Activated CD8-positive, alpha-beta T cell treated with anti-CD3 and anti-CD28 coated beads for 36 hours (primary cell): ENCODE results near the gene CACNG6. TPM values are rescaled to one million over a fixed set of nuclear protein-coding genes. Genes with fewer than 3 reads are reported as not detected.

Experiments
- ATAC-seq: fragments of 200-7000 bp; cut with Tn5 transposase; one replicate; pipeline ENCODE4 v1.10.0; 2021; ENCODE audit warnings: mild to moderate bottlenecking, moderate library complexity
- CTCF ChIA-PET: fragments of 350-600 bp; sonication (Branson Sonifier 250); formaldehyde crosslinking; loops from one replicate; lab custom pipeline; 2021; ENCODE audit warnings: antibody characterized with exemption; lab: Charles Lee
- POLR2A ChIA-PET: fragments of 350-600 bp; sonication (Branson Sonifier 250); formaldehyde crosslinking; loops from one replicate; lab custom pipeline; 2021; ENCODE audit warnings: antibody characterized with exemption; lab: Charles Lee
- DNase-seq: peaks from one replicate; pipeline ENCODE4 v3.0.0-alpha.2; 2020
- H3K27ac Mint-ChIP-seq: one replicate; pipeline ENCODE4 v1.8.0; 2021; ENCODE audit warnings: mild to moderate bottlenecking, mixed read lengths
- H3K27me3 Mint-ChIP-seq: one replicate; pipeline ENCODE4 v1.8.0; 2021; ENCODE audit warnings: mixed read lengths
- H3K36me3 Mint-ChIP-seq: one replicate; pipeline ENCODE4 v1.8.0; 2021; ENCODE audit warnings: low read depth, mixed read lengths
- H3K4me1 Mint-ChIP-seq: one replicate; pipeline ENCODE4 v1.8.0; 2021; ENCODE audit warnings: low read depth, mixed read lengths
- H3K4me3 Mint-ChIP-seq: one replicate; pipeline ENCODE4 v1.8.0; 2021; ENCODE audit warnings: mild to moderate bottlenecking, moderate library complexity, mixed read lengths
- H3K9me3 Mint-ChIP-seq: one replicate; pipeline ENCODE4 v1.8.0; 2021; ENCODE audit warnings: mixed read lengths
- CTCF ChIP-seq: fragments of 200-600 bp; IDR thresholded peaks from one replicate; pipeline ENCODE4 v1.8.0; 2022; ENCODE audit warnings: antibody characterized with exemption, mild to moderate bottlenecking
- intact Hi-C: fragments of 100-400 bp; cut with micrococcal nuclease; formaldehyde crosslinking; loops from one replicate; pipeline ENCODE4 v1.10.0; 2022
- total RNA-seq, 2 experiments: library from RNA; stranded (reverse); gene quantifications; one replicate each; pipeline ENCODE4 v1.2.3, GENCODE V29; 2021

Gene CACNG6
- total RNA-seq, 2 experiments from 2014 or later, result not detected

DNA sequence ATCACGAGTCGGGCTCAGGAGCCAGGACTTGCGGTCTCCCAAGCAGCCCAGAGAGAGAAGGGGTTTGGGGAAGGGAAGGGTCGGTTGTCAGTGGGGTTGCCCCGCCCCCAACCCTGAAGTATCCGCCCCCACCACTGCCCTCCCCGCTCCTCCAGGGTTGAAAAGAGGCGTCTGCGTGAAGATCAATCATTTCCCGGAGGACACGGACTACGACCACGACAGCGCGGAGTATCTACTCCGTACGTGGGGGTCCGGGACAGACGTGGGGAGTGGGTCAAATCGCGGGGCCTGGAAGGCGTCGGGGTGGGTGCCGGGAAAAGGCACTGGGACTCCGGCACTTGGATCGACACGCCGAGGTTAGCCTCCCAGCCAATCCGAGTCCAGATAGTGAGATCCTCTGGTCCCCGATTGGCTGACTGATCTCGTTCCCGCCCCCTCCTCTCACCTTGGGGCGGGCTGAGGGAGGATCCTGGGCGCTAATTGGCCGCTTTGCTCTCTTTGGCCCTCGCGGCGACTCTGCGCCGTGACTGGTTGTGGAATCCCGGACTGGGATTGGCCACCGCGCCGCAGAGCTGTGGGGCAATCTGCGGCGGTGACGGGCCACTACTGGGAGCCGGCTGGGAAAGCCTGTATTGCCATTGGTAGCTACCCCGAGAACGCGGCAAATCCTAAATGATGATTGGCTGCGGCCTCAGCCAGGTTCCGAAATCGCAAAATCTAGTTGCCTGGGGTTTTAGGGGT lies 13.3 kb upstream of the CACNG6 start:
- intact Hi-C loops, result no loop called here
- H3K27ac Mint-ChIP-seq, result no peak overlapping the region
- no peak for ATAC-seq
- no peak for TF ChIP-seq CTCF
- ChIA-PET POLR2A (no interaction called here), CTCF (no interaction called here)
- peaks cover 50% of the 10 kb centered on the region for H3K27me3 Mint-ChIP-seq
- peak overlapping the region; percentile 12 for H3K4me3 Mint-ChIP-seq
- DNase-seq, result peak; percentile 45
- peaks cover 1% of the 10 kb centered on the region for H3K36me3 Mint-ChIP-seq
- H3K4me1 Mint-ChIP-seq, result peaks cover 13% of the 10 kb centered on the region
- no peaks in the 10 kb centered on the region for H3K9me3 Mint-ChIP-seq

DNA sequence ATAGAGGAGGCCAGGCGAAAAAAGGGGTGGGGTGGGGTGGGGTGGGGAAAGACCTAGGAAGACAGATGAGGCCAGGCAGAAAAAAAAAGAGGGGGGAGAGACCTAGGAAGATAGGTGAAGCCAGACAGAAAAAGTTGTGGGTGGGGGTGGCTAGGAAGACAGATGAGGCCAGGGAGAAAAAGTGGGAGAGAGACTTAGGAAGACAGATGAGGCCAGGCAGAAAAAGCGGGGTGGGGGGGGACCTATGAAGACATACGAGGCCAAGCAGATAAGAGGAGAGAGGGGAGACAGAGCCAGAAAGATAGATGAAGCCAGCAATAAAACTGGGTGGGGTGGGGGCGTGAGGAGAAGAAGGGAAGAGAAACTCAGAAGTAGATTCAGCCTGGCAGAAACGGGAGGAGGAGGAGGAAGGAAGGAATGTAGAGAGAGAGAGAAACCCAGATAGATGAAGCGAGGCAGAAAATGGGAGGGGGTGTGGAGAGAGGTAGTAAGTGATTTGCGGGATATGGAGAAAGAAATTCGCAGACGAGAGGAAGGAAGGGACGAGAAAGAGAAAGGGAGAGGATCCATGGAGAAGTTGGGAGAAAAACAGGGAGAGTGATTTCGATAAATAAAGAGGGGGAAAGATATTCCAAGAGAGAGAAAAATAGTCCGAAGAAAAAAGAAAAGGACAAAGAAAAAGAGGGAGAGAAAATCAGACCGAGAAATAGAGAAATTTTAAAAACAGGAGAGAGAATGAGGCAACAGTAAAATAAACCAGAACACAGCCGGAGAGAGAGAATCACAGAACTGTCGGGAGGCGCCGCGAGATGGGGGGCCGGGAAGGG lies 12.2 kb upstream of the CACNG6 start:
- peaks cover 1% of the 10 kb centered on the region for H3K36me3 Mint-ChIP-seq
- intact Hi-C loops, result no loop called here
- peak overlapping the region; percentile 11 for H3K4me3 Mint-ChIP-seq
- DNase-seq, result no peak
- H3K27ac Mint-ChIP-seq, result no peak overlapping the region
- TF ChIP-seq CTCF, result no peak
- H3K27me3 Mint-ChIP-seq, result peaks cover 50% of the 10 kb centered on the region
- no peaks in the 10 kb centered on the region for H3K9me3 Mint-ChIP-seq
- ATAC-seq, result no peak
- H3K4me1 Mint-ChIP-seq, result peaks cover 13% of the 10 kb centered on the region
- ChIA-PET POLR2A (no interaction called here), CTCF (no interaction called here)

- CTCF ChIA-PET, result no interaction called here
- H3K27me3 Mint-ChIP-seq, result peaks cover 49% of the 10 kb centered on the region
- peak overlapping the region; percentile 11 for H3K4me3 Mint-ChIP-seq
- H3K9me3 Mint-ChIP-seq, result no peaks in the 10 kb centered on the region
- H3K27ac Mint-ChIP-seq, result no peak overlapping the region
- DNase-seq (no peak), ATAC-seq (peak; percentile 16)
- intact Hi-C loops, result no loop called here
- no peak for TF ChIP-seq CTCF
- peaks cover 13% of the 10 kb centered on the region for H3K4me1 Mint-ChIP-seq
- POLR2A ChIA-PET, result no interaction called here
- peaks cover 1% of the 10 kb centered on the region for H3K36me3 Mint-ChIP-seq
Observed at GRCh38 chr19:53980539-53981375, 10.7 kb upstream of the CACNG6 start.

- H3K27ac Mint-ChIP-seq, result no peak overlapping the region
- H3K9me3 Mint-ChIP-seq, result no peaks in the 10 kb centered on the region
- ChIA-PET CTCF (no interaction called here), POLR2A (no interaction called here)
- no peak for DNase-seq
- H3K4me1 Mint-ChIP-seq, result peaks cover 13% of the 10 kb centered on the region
- intact Hi-C loops, result no loop called here
- peaks cover 45% of the 10 kb centered on the region for H3K27me3 Mint-ChIP-seq
- H3K4me3 Mint-ChIP-seq, result peak overlapping the region; percentile 2
- no peak for ATAC-seq
- TF ChIP-seq CTCF, result no peak
- peaks cover 1% of the 10 kb centered on the region for H3K36me3 Mint-ChIP-seq
Observed at GRCh38 chr19:53981376-53981951, 10.0 kb upstream of the CACNG6 start.
